GM12892 (cell line): ENCODE measurements around the gene QRFP.
A peak's percentile ranks its signal among the peaks of the same experiment; 100 is the strongest.

Experiments used
- DNase-seq: peaks from one replicate; pipeline ENCODE4 v3.0.0; 2011; ENCODE audit not compliant: insufficient read length
- FAIRE-seq: peaks from 2 replicates; lab custom pipeline; 2011; peaks lifted over from hg19 to GRCh38; lab: Jason Lieb, UNC
- POLR2A ChIP-seq: IDR thresholded peaks from 2 replicates; pipeline ENCODE4 v1.6.1; 2011; ENCODE audit warnings: low read depth, low read length, control low read depth
- POLR2AphosphoS5 ChIP-seq: IDR thresholded peaks from 2 replicates; pipeline ENCODE4 v1.6.1; 2011; ENCODE audit warnings: low read depth, low read length, control low read depth
- TAF1 ChIP-seq: IDR thresholded peaks from 2 replicates; pipeline ENCODE4 v1.6.1; 2011; ENCODE audit warnings: low read depth, mild to moderate bottlenecking, control low read depth, low read length, borderline replicate concordance

Gene QRFP

GRCh38 chr9:130938652-130939404, 42.2 kb upstream of the QRFP start, which contains the start of gene FIBCD1:
TSS of gene FIBCD1 (minus strand) at chr9:130939247. CDS start at chr9:130938607, 640 bp downstream.
- FAIRE-seq (no peak), DNase-seq (peak; percentile 68)
- no peak for TF ChIP-seq POLR2AphosphoS5
- TF ChIP-seq POLR2A = no peak
- TF ChIP-seq TAF1 = no peak

DNA sequence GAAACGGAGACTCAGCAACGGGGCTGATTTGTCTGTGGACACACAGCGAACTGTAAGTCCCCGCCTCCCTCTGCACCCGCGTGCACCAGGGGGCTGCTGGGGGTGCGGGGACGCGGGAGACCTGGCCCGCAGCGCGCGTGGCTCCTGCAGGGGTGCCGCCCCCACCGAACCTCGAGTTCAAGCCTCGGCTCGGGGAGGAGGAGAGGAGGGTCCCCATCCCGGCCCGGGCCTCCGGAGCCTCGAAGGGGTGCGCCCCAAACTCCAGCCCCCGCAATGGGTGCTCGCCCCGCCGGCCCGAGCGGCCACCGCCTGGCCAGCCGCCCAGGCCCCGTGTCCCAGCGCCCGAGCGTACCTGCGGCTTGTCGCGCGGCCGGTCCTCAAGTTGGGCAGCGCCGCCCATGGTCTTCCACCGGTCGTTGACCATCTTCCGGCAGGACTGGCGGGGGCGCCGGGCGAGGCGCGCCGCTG, 41.6 kb upstream of the QRFP start:
- FAIRE-seq = no peak
- TF ChIP-seq POLR2AphosphoS5 (no peak), POLR2A (no peak), TAF1 (no peak)

DNA sequence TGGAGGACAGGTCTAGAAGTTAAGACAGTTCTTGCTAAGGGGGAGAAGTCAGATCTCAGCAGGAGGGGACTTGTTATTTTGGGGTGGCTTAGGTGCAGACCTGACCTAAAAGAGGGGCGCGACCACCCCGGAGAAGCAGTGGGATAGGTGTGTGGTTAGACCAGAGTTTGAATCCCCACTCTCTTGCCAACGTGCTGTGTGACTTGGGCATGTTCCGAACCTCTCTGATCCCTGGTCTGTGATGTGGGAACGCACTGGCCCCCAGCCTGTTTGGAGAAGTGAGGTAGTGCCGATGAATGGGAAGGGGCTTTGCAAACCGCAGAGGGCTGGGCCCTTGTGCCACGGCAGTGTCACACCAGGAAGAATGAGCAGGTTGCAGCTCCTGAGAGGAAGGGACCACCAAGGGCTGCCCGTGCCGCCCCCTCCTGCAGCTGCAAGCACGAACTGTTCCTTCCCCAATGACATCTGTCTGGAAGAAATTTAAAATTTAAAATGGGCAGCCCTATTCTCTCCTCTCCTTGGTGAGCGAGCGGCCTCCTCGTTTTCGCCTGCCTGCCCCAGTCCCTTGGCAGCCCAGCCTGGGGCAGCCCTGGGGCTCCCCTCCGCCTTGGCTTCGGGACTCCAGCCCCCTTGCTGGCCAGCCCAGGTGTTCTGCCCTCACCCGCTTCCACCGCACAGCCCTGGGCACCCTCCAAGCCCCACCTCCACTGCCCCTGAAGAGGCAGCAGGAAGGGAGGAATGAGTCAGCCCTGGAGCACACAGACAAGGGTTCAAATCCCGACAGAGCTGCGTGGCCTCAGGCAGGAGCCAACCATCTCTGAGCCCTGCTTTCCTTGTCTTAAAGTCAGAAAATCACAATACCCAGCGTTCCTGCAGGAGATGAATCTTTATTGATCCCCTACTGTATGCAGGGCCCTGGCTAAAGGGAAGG, 40.8 kb upstream of the QRFP start:
- no peak for DNase-seq
- TF ChIP-seq POLR2A (no peak), POLR2AphosphoS5 (no peak), TAF1 (no peak)
- FAIRE-seq = no peak

More for the DNA sequence above, 41.6 kb upstream of the QRFP start:
- no peak for DNase-seq

GRCh38 chr9:130936285-130937117, 39.9 kb upstream of the QRFP start:
- TF ChIP-seq POLR2AphosphoS5 (no peak), TAF1 (no peak), POLR2A (no peak)
- no peak for FAIRE-seq
- no peak for DNase-seq

DNA sequence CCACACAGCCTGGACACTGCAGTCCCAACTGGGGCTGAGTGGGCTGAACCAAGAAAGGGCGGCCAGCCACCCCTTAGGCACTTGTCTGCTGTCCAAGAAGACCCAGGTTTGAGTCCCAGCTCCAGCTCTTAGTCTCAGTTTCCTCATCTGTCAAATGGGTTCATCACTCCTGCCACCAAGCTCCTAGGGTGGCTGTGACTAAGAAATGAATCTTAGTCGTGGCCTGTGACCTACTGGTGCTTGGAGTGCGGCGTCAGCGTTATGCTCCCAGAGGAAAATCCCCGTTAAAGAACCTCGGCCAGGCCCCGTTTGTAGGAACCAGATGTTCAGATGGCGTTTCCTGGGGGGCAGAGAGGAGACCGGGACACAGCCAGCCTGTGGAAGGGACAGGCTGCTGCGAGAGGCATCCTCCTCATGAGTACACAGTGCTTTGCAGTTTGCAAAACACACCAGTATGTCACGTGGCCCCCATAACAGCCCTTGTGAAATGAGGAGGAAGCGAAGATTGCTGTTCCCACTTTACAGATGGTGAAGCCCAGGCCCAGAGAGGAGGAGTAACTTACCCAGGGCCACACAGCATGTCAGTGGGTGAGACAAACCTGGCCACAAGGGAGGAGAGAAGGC, 39.1 kb upstream of the QRFP start:
- TF ChIP-seq TAF1 (no peak), POLR2AphosphoS5 (no peak), POLR2A (no peak)
- DNase-seq = no peak
- FAIRE-seq = no peak

- FAIRE-seq (no peak), DNase-seq (no peak)
- TF ChIP-seq TAF1 = no peak
- no peak for TF ChIP-seq POLR2AphosphoS5
- TF ChIP-seq POLR2A = no peak
These were observed 38.4 kb upstream of the QRFP start for GRCh38 chr9:130934702-130935647.

GRCh38 chr9:130934246-130934645, 37.6 kb upstream of the QRFP start:
- TF ChIP-seq TAF1 (no peak), POLR2A (no peak), POLR2AphosphoS5 (no peak)
- DNase-seq (no peak), FAIRE-seq (no peak)

DNA sequence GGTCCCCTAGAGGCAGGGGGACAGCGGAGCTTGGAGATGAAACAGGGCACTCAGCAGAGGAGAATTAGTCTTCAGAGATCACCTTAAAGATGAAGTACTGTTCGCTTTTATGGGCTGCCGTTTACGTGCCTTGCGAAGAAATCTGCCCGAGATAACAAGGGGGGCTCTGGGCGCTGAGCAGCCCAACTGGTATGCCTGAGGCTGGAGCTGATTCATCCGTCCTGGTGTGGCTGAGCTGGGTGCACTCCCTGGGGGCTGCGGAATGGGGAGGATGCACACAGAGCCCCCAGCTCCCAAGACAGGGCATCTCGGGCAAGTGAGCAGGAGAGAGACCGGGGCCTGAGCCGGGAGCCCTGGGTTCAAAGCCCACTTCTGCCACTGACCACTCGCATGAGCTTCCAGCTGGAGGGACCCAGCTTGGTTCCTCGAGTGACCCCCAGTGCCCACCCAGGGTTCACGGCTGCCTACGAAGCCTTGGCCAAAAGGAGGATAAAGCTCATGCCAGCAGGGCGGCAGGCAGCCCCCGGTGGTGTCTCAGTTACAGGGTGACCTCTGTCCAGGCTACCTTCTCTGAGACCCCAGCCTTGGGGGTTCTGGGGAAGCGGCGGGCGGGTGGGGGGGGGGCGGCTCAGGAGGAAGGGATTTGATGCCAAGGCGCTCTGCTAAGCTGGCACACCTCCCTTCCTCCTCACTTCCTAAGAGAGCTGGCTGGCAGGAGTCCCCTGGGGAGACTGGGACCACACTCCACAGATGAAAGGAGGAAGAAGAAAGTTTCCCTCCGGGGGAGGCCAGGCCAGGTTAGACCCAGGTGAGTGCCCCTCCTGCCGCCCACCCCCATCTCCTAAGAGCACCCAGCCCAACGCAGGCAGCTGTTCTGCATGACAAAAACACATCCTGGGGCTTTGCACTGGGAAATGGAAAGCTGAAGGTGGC, 36.8 kb upstream of the QRFP start:
- TF ChIP-seq POLR2AphosphoS5 (no peak), POLR2A (no peak), TAF1 (no peak)
- FAIRE-seq (no peak), DNase-seq (no peak)
